BLaER1 treated with 17β-estradiol and CSF1 and Interleukin-3, amounts not matched to agents 10 nM and 100 nM (cell line): ENCODE results near the gene MKNK1.

Source experiments
- H3K27ac ChIP-seq, 11 experiments: shearing (Covaris generic); formaldehyde crosslinking; 2 replicates each; pipeline ENCODE4 v1.8.1; 2022
- H3K27me3 ChIP-seq, 11 experiments: shearing (Covaris generic); formaldehyde crosslinking; 2 replicates each; pipeline ENCODE4 v1.8.1; 2022
- H3K36me3 ChIP-seq, 11 experiments: shearing (Covaris generic); formaldehyde crosslinking; 2 replicates each; pipeline ENCODE4 v1.8.1; 2022
- H3K4me1 ChIP-seq, 10 experiments: shearing (Covaris generic); formaldehyde crosslinking; 2 replicates each; pipeline ENCODE4 v1.8.1; 2022
- H3K4me2 ChIP-seq, 11 experiments: shearing (Covaris generic); formaldehyde crosslinking; 2 replicates each; pipeline ENCODE4 v1.8.1; 2022
- H3K4me3 ChIP-seq, 10 experiments: shearing (Covaris generic); formaldehyde crosslinking; 2 replicates each; pipeline ENCODE4 v1.8.1; 2022
- H3K9ac ChIP-seq, 11 experiments: shearing (Covaris generic); formaldehyde crosslinking; 2 replicates each; pipeline ENCODE4 v1.8.1; 2022
- H3K9me3 ChIP-seq, 11 experiments: shearing (Covaris generic); formaldehyde crosslinking; replicated peaks in 1 of 11; 2 replicates each; pipeline ENCODE4 v1.8.1; 2022
- H4K20me1 ChIP-seq, 11 experiments: shearing (Covaris generic); formaldehyde crosslinking; 2 replicates each; pipeline ENCODE4 v1.8.1; 2022
- Cebpa-rat ChIP-seq, 11 experiments: shearing (Covaris generic); IDR thresholded peaks; 2 replicates each; pipeline ENCODE4 v1.8.1; 2022

Gene MKNK1

GRCh38 chr1:46616277-46617107, 12.4 kb upstream of the MKNK1 start, which contains the start of gene MOB3C:
MOB3C (minus strand) TSS chr1:46616811; CDS start chr1:46613321, 3,490 bp downstream.
- no peak for TF ChIP-seq Cebpa-rat (IDR thresholded peaks at IDR 0.05)
- peak within 1 kb of the TSS; percentile 84 to 99 (median 96) for H3K4me2 ChIP-seq
- H3K9me3 ChIP-seq = no peaks in the 10 kb centered on the region
- H3K4me1 ChIP-seq = peaks cover 86 to 96% (median 93%) of the 10 kb centered on the region in 10 experiments
- peaks cover 0 to 33% (median 5%) of the 10 kb centered on the region in 11 experiments; a peak in 9 of 22 replicates for H4K20me1 ChIP-seq
- peak within 1 kb of the TSS; percentile 68 to 88 (median 78) for H3K4me3 ChIP-seq
- no peaks in the 10 kb centered on the region for H3K27me3 ChIP-seq
- peaks cover 0 to 16% (median 8%) of the 10 kb centered on the region in 11 experiments; a peak in 15 of 22 replicates for H3K36me3 ChIP-seq
- peak within 1 kb of the TSS; percentile 78 to 90 (median 83) for H3K27ac ChIP-seq
- peak within 1 kb of the TSS; percentile 79 to 95 (median 87) for H3K9ac ChIP-seq

- H3K27ac ChIP-seq = peak overlapping the region; percentile 78 to 90 (median 83)
- peak overlapping the region; percentile 68 to 88 (median 78) for H3K4me3 ChIP-seq
- peak overlapping the region; percentile 84 to 99 (median 96) for H3K4me2 ChIP-seq
- H3K36me3 ChIP-seq = peaks cover 0 to 24% (median 14%) of the 10 kb centered on the region in 11 experiments; a peak in 15 of 22 replicates
- H3K9me3 ChIP-seq = no peaks in the 10 kb centered on the region
- H4K20me1 ChIP-seq = peaks cover 0 to 40% (median 12%) of the 10 kb centered on the region in 11 experiments; a peak in 10 of 22 replicates
- H3K4me1 ChIP-seq = peaks cover 89 to 94% (median 92%) of the 10 kb centered on the region in 10 experiments
- H3K9ac ChIP-seq = peak overlapping the region; percentile 79 to 95 (median 87)
- no peak for TF ChIP-seq Cebpa-rat (IDR thresholded peaks at IDR 0.05)
- no peaks in the 10 kb centered on the region for H3K27me3 ChIP-seq
Observed at GRCh38 chr1:46615735-46616134, 11.7 kb upstream of the MKNK1 start.

DNA sequence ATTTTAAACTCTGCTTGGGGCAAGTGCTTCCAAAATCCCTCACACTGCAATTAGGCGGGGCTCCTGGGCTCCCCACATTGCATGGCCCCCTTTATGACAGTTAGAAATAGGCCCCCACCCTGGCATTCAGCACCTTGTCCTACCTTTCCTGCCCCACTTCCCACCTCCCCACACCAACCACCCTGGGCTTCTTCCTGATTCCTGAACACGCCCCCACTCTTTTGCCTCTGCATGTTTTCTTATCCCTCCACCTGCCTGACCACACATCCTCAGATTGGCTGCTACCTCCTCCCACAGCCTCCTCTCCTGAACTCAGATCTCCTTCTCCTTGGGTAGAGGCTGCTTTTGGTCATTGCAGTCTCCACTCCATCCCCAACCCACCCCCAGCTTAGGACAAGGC, 11.0 kb upstream of the MKNK1 start:
- peak overlapping the region; percentile 84 to 99 (median 96) for H3K4me2 ChIP-seq
- H3K4me1 ChIP-seq = peaks cover 84 to 93% (median 87%) of the 10 kb centered on the region in 10 experiments
- H3K27me3 ChIP-seq = no peaks in the 10 kb centered on the region
- peak overlapping the region in 9 of 10 experiments; percentile 71 to 88 (median 80); a peak in 15 of 20 replicates for H3K4me3 ChIP-seq
- no peaks in the 10 kb centered on the region for H3K9me3 ChIP-seq
- H4K20me1 ChIP-seq = peaks cover 0 to 46% (median 15%) of the 10 kb centered on the region in 11 experiments; a peak in 10 of 22 replicates
- H3K27ac ChIP-seq = peak overlapping the region in 7 of 11 experiments; percentile 79 to 90 (median 85); a peak in 8 of 22 replicates
- H3K36me3 ChIP-seq = peaks cover 0 to 30% (median 19%) of the 10 kb centered on the region in 11 experiments; a peak in 18 of 22 replicates
- H3K9ac ChIP-seq = peak overlapping the region in 10 of 11 experiments; percentile 79 to 95 (median 86); a peak in 14 of 22 replicates
- TF ChIP-seq Cebpa-rat (IDR thresholded peaks at IDR 0.05) = no peak

- H3K4me2 ChIP-seq = peak overlapping the region; percentile 84 to 99 (median 96)
- H3K9ac ChIP-seq = peak overlapping the region in 8 of 11 experiments; percentile 2 to 95 (median 56); a peak in 8 of 22 replicates
- H3K27me3 ChIP-seq = no peaks in the 10 kb centered on the region
- H3K27ac ChIP-seq = peak overlapping the region in 8 of 11 experiments; percentile 5 to 87 (median 48); a peak in 11 of 22 replicates
- H4K20me1 ChIP-seq = peaks cover 0 to 51% (median 15%) of the 10 kb centered on the region in 11 experiments; a peak in 11 of 22 replicates
- peak overlapping the region in 4 of 10 experiments; percentile 77 to 88 (median 84); a peak in 7 of 20 replicates for H3K4me3 ChIP-seq
- peaks cover 3 to 35% (median 24%) of the 10 kb centered on the region in 11 experiments; a peak in 20 of 22 replicates for H3K36me3 ChIP-seq
- H3K9me3 ChIP-seq = no peaks in the 10 kb centered on the region
- TF ChIP-seq Cebpa-rat (IDR thresholded peaks at IDR 0.05) = no peak
- H3K4me1 ChIP-seq = peaks cover 79 to 90% (median 82%) of the 10 kb centered on the region in 10 experiments
Observed at GRCh38 chr1:46614604-46614984, 10.5 kb upstream of the MKNK1 start.

GRCh38 chr1:46613661-46614603, 9.9 kb upstream of the MKNK1 start:
- H3K36me3 ChIP-seq = peaks cover 9 to 42% (median 31%) of the 10 kb centered on the region in 11 experiments; a peak in 21 of 22 replicates
- peak overlapping the region; percentile 84 to 99 (median 96) for H3K4me2 ChIP-seq
- H3K4me1 ChIP-seq = peaks cover 72 to 88% (median 76%) of the 10 kb centered on the region in 10 experiments
- peak overlapping the region in 8 of 10 experiments; percentile 24 to 85 (median 51); a peak in 13 of 20 replicates for H3K4me3 ChIP-seq
- no peaks in the 10 kb centered on the region for H3K27me3 ChIP-seq
- no peaks in the 10 kb centered on the region for H3K9me3 ChIP-seq
- H3K9ac ChIP-seq = peak overlapping the region; percentile 14 to 95 (median 59); a peak in 18 of 22 replicates
- TF ChIP-seq Cebpa-rat (IDR thresholded peaks at IDR 0.05) = no peak
- H3K27ac ChIP-seq = peak overlapping the region in 10 of 11 experiments; percentile 38 to 87 (median 62); a peak in 19 of 22 replicates
- H4K20me1 ChIP-seq = peaks cover 0 to 51% (median 15%) of the 10 kb centered on the region in 11 experiments; a peak in 11 of 22 replicates

- peak overlapping the region in 8 of 10 experiments; percentile 24 to 85 (median 51); a peak in 11 of 20 replicates for H3K4me3 ChIP-seq
- peak overlapping the region in 10 of 11 experiments; percentile 38 to 87 (median 60); a peak in 17 of 22 replicates for H3K27ac ChIP-seq
- H4K20me1 ChIP-seq = peaks cover 0 to 56% (median 15%) of the 10 kb centered on the region in 11 experiments; a peak in 11 of 22 replicates
- H3K9ac ChIP-seq = peak overlapping the region; percentile 14 to 95 (median 59); a peak in 19 of 22 replicates
- peaks cover 64 to 82% (median 67%) of the 10 kb centered on the region in 10 experiments for H3K4me1 ChIP-seq
- no peaks in the 10 kb centered on the region for H3K27me3 ChIP-seq
- TF ChIP-seq Cebpa-rat (IDR thresholded peaks at IDR 0.05) = no peak
- peak overlapping the region; percentile 84 to 99 (median 96) for H3K4me2 ChIP-seq
- H3K9me3 ChIP-seq = no peaks in the 10 kb centered on the region
- H3K36me3 ChIP-seq = peaks cover 18 to 50% (median 39%) of the 10 kb centered on the region in 11 experiments
Observed at GRCh38 chr1:46612937-46613660, 9.0 kb upstream of the MKNK1 start.

- no peak for TF ChIP-seq Cebpa-rat (IDR thresholded peaks at IDR 0.05)
- peak overlapping the region in 4 of 10 experiments; percentile 32 to 85 (median 68); a peak in 8 of 20 replicates for H3K4me3 ChIP-seq
- H3K27me3 ChIP-seq = no peaks in the 10 kb centered on the region
- H3K27ac ChIP-seq = peak overlapping the region in 8 of 11 experiments; percentile 17 to 87 (median 56); a peak in 12 of 22 replicates
- peaks cover 22 to 62% (median 47%) of the 10 kb centered on the region in 11 experiments for H3K36me3 ChIP-seq
- H3K9ac ChIP-seq = peak overlapping the region in 8 of 11 experiments; percentile 23 to 87 (median 47); a peak in 12 of 22 replicates
- peaks cover 50 to 79% (median 54%) of the 10 kb centered on the region in 10 experiments for H3K4me1 ChIP-seq
- H4K20me1 ChIP-seq = peaks cover 0 to 58% (median 15%) of the 10 kb centered on the region in 11 experiments; a peak in 11 of 22 replicates
- no peaks in the 10 kb centered on the region for H3K9me3 ChIP-seq
- H3K4me2 ChIP-seq = peak overlapping the region; percentile 24 to 99 (median 95); a peak in 19 of 22 replicates
Observed at GRCh38 chr1:46611691-46612221, 7.7 kb upstream of the MKNK1 start.
